Subcutaneous abdominal adipose tissue (tissue), 5 donors: ENCODE results near the gene ARL11.
"Not testable (repeated sequence)": the region's sequence is repeated elsewhere in the genome, so short reads cannot be mapped to it uniquely, and the experiment has no call there.

Experiments
- H3K27ac ChIP-seq: one replicate; pipeline ENCODE4 v1.7.0; 2013; ENCODE audit warnings: low read depth, mild to moderate bottlenecking, inconsistent platforms, low read length, moderate library complexity
- H3K27me3 ChIP-seq, 5 donors: one replicate each; pipeline ENCODE4 v1.7.0; 2013; ENCODE audit warnings: low read length in 5 of 5, inconsistent platforms in 1 of 5; ENCODE audit not compliant: control insufficient read depth in 5 of 5, insufficient read depth in 4 of 5
- H3K36me3 ChIP-seq, 5 donors: one replicate each; pipeline ENCODE4 v1.7.0; 2013; ENCODE audit warnings: low read length in 5 of 5; ENCODE audit not compliant: control insufficient read depth in 5 of 5, insufficient read depth in 5 of 5
- H3K4me1 ChIP-seq, 5 donors: one replicate each; pipeline ENCODE4 v1.7.0; 2013; ENCODE audit warnings: low read length in 5 of 5, mild to moderate bottlenecking in 3 of 5, moderate library complexity in 1 of 5; ENCODE audit not compliant: control insufficient read depth in 5 of 5, insufficient read depth in 5 of 5
- H3K4me3 ChIP-seq, 5 donors: one replicate each; pipeline ENCODE4 v1.7.0; 2013; ENCODE audit warnings: low read length in 5 of 5, low read depth in 1 of 5
- H3K9ac ChIP-seq, 5 donors: one replicate each; pipeline ENCODE4 v1.7.0; 2013; ENCODE audit warnings: low read length in 5 of 5, mild to moderate bottlenecking in 4 of 5, moderate library complexity in 3 of 5
- H3K9me3 ChIP-seq, 5 donors: one replicate each; pipeline ENCODE4 v1.7.0; 2013; ENCODE audit warnings: low read length in 5 of 5; ENCODE audit not compliant: control insufficient read depth in 5 of 5
- donor health status: healthy.
- donor health status: healthy.
- donor health status: healthy.
- donor health status: healthy.
- donor health status: healthy.

The ARL11 gene

GRCh38 chr13:49627831-49628652, at the start of gene ARL11:
ARL11 (plus strand) TSS chr13:49628507; CDS start chr13:49630448, 1,941 bp downstream.
- Histone ChIP-seq H3K36me3 (no peaks in the 10 kb centered on the region), H3K4me1 (peaks cover 0 to 29% (median 13%) of the 10 kb centered on the region in 5 donors), H3K4me3 (peak within 1 kb of the TSS; percentile 5 to 63 (median 39)), H3K9ac (peak within 1 kb of the TSS in 2 of 5 donors; percentile 26 to 51), H3K27me3 (no peaks in the 10 kb centered on the region), H3K27ac (peak within 1 kb of the TSS; percentile 17), H3K9me3 (no peaks in the 10 kb centered on the region)

DNA sequence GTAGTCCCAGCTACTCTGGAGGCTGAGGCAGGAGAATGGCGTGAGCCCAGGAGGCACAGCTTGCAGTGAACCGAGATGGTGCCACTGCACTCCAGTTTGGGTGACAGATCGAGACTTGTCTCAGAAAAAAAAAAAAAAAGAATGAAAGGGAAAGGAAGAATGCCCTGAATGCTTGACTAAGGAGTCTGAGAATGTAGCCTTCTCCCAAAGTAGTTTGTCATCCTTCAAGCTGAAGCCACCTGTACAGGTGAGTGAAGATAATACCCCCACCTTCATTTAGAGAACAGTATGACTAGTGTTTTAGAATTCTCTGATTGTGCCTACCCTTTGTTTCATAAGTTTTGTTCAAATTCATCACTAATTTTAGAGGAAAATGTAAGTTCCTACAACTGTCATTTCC, 48.8 kb upstream of the ARL11 start:
- H3K4me1 ChIP-seq, result peaks cover under 1 to 8% (median 4%) of the 10 kb centered on the region in 5 donors
- H3K27ac ChIP-seq, result no peak overlapping the region
- H3K4me3 ChIP-seq, result no peak overlapping the region
- no peaks in the 10 kb centered on the region for H3K9me3 ChIP-seq
- H3K36me3 ChIP-seq, result peaks cover 2 to 19% (median 7%) of the 10 kb centered on the region in 5 donors
- no peaks in the 10 kb centered on the region for H3K27me3 ChIP-seq
- H3K9ac ChIP-seq, result no peak overlapping the region

GRCh38 chr13:49580980-49581680, 47.2 kb upstream of the ARL11 start:
- Histone ChIP-seq H3K9me3 (no peaks in the 10 kb centered on the region), H3K36me3 (peaks cover 2 to 19% (median 7%) of the 10 kb centered on the region in 5 donors), H3K4me3 (no peak overlapping the region), H3K9ac (no peak overlapping the region), H3K27ac (no peak overlapping the region), H3K4me1 (peaks cover 3 to 19% (median 17%) of the 10 kb centered on the region in 5 donors), H3K27me3 (no peaks in the 10 kb centered on the region)

DNA sequence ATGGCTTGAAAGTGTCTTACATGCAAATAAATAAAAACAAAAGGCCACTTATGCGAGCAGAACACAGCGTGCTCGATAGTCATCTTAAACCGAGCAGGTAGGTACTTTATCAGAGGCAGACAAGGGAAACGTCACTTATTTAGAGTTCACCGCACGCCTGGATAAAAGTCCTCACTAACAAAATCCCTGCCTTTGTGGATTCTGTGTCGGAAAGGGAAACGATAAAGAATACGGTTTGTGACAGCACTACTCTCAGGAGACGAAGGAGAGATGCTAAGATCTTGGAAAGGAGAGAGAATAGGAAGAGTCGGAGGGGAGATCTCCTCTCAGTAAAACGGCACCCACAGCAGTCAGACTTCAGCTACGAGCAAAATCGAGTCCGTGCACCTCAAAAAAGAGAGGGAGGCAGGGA, 43.5 kb upstream of the ARL11 start:
- H3K9me3 ChIP-seq, result no peaks in the 10 kb centered on the region
- H3K4me1 ChIP-seq, result peaks cover 3 to 21% (median 19%) of the 10 kb centered on the region in 5 donors
- H3K27me3 ChIP-seq, result no peaks in the 10 kb centered on the region
- peak overlapping the region; percentile 79 to 94 (median 91) for H3K4me3 ChIP-seq
- H3K27ac ChIP-seq, result peak overlapping the region; percentile 41
- peaks cover 2 to 8% (median 3%) of the 10 kb centered on the region in 5 donors for H3K36me3 ChIP-seq
- H3K9ac ChIP-seq, result peak overlapping the region; percentile 79 to 87 (median 81)

DNA sequence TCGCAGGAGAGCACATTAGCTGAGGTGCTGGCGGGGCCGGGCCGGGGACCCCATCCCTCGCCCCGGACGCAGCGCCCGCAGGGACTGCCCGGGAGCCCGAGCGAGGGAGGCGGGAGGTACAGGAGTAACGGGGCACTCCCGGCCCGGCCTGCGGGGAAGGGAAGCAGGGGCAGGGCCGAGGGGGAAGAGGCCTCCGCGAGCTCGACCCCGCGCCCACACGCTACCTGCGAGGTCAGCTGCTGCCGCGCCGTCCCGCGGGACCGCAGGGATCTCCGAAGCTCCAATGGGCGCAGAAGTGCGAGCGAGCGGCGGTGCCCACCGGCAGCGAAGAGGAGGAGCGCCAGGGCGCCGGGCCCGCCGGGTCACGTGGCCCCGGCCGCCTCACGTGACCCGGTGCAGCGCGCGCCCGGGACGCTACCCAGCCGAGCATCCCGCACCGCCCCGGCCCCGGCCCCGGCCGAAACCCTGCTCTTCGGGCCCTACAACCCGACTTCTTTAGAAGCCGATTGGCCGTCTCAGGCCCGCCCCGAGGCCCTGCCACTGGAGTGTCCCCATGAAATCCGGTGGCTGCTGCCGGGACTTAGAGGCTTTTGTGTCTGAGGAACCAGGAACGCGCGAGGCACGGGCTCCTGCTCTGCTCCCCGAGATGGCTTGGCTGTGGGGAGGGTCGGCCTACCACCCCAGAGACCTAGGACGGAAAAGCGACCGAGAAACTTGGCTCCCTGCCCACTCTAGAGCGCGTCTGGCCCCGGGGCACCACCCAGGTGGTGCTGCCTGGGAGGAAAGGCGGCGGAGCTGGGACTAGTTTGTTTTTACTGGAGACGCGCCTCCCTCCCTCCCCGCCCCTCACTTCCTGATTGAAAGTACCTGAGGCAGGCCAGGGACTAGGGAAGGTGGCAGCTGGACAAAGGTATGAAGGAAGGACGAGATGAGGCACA, 42.8 kb upstream of the ARL11 start, which contains the start of gene RCBTB1:
RCBTB1 (minus strand) TSS at position 339 of the 938 bp plus-strand sequence. CDS start 18,279 bp downstream, outside the sequence.
- peaks cover 3 to 21% (median 19%) of the 10 kb centered on the region in 5 donors for H3K4me1 ChIP-seq
- no peaks in the 10 kb centered on the region for H3K9me3 ChIP-seq
- H3K27me3 ChIP-seq, result no peaks in the 10 kb centered on the region
- H3K9ac ChIP-seq, result peak within 1 kb of the TSS; percentile 79 to 87 (median 81)
- H3K27ac ChIP-seq, result peak within 1 kb of the TSS; percentile 41
- peaks cover 0 to 3% (median 0%) of the 10 kb centered on the region in 5 donors for H3K36me3 ChIP-seq
- peak within 1 kb of the TSS; percentile 79 to 94 (median 91) for H3K4me3 ChIP-seq

- Histone ChIP-seq H3K4me3 (no peak overlapping the region), H3K9ac (no peak overlapping the region), H3K27ac (no peak overlapping the region), H3K4me1 (peaks cover 3 to 21% (median 19%) of the 10 kb centered on the region in 5 donors), H3K36me3 (peaks cover 0 to under 1% (median 0%) of the 10 kb centered on the region in 5 donors), H3K27me3 (no peaks in the 10 kb centered on the region), H3K9me3 (no peaks in the 10 kb centered on the region)
Observed at GRCh38 chr13:49586717-49587116, 41.6 kb upstream of the ARL11 start.

DNA sequence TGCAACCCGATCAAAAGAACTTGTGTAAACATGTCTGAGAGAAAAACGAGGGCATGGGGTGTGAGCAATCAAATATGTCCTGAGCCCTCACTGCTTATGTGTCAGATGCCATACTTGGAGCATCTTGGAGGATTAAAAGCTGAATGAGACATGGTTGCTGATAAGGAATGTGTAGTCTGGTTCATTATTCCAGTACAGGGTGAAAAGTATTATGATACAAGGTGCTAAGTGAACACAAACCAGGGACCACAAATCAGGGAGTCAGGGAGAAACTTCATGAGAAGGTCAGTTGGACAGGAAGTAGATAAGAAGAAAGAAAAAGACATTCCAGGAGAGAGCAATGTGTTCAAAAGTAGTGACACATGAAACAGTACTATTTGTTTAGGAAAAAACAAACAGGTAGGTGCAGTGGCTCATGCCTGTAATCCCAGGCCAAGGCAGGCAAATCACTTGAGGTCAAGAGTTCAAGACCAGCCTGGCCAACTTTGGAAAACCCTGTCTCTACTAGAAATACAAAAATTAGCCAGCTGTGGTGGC, 40.9 kb upstream of the ARL11 start:
- no peak overlapping the region for H3K4me3 ChIP-seq

GRCh38 chr13:49590714-49591113, 37.6 kb upstream of the ARL11 start:
- not testable (repeated sequence) for H3K27me3 ChIP-seq, H3K27ac ChIP-seq, H3K9ac ChIP-seq, H3K4me3 ChIP-seq, H3K36me3 ChIP-seq, H3K4me1 ChIP-seq, H3K9me3 ChIP-seq

More for the DNA sequence above, 40.9 kb upstream of the ARL11 start:
- H3K9ac ChIP-seq, result no peak overlapping the region
- H3K4me1 ChIP-seq, result peaks cover 3 to 21% (median 19%) of the 10 kb centered on the region in 5 donors
- H3K36me3 ChIP-seq, result no peaks in the 10 kb centered on the region
- no peaks in the 10 kb centered on the region for H3K9me3 ChIP-seq
- no peaks in the 10 kb centered on the region for H3K27me3 ChIP-seq
- no peak overlapping the region for H3K27ac ChIP-seq

GRCh38 chr13:49593876-49594275, 34.4 kb upstream of the ARL11 start:
- H3K9ac ChIP-seq, H3K36me3 ChIP-seq, H3K27me3 ChIP-seq, H3K9me3 ChIP-seq, H3K4me3 ChIP-seq, H3K27ac ChIP-seq, H3K4me1 ChIP-seq: not testable (repeated sequence)
